Measurements from ENCODE around the gene EIF3D.
A peak's percentile ranks its signal among the peaks of the same experiment; 100 is the strongest.

EIF3D gene

GRCh38 chr22:36510966-36511881, 17.7 kb downstream of the EIF3D start:
- DNase-seq (ENCODE audit: low read depth in 1 of 2, low spot score in 1 of 2), result peak; percentile 27 to 55
- TF ChIP-seq JUND (IDR thresholded peaks at IDR 0.05; ENCODE audit: low read depth), result no peak
- in situ Hi-C loops (cut with HindIII; ENCODE audit: low pct_unique_long_range_greater_than_20kb, low sequenced_read_pairs), result no loop called here

GRCh38 chr22:36510384-36510783, 18.6 kb downstream of the EIF3D start:
- no peak for TF ChIP-seq JUND (IDR thresholded peaks at IDR 0.05; ENCODE audit: low read depth)
- in situ Hi-C loops (cut with HindIII; ENCODE audit: low pct_unique_long_range_greater_than_20kb, low sequenced_read_pairs), result no loop called here
- DNase-seq (ENCODE audit: low read depth in 1 of 2, low spot score in 1 of 2), result no peak

- in situ Hi-C loops (cut with HindIII; ENCODE audit: low pct_unique_long_range_greater_than_20kb, low sequenced_read_pairs), result no loop called here
- DNase-seq (ENCODE audit: low read depth in 1 of 2, low spot score in 1 of 2), result no peak
- TF ChIP-seq JUND (IDR thresholded peaks at IDR 0.05; ENCODE audit: low read depth), result no peak
These were observed 21.4 kb downstream of the EIF3D start for GRCh38 chr22:36507518-36508010.

- TF ChIP-seq JUND (IDR thresholded peaks at IDR 0.05; ENCODE audit: low read depth), result no peak
- DNase-seq (ENCODE audit: low read depth in 1 of 2, low spot score in 1 of 2), result peak; percentile 92 to 93
- in situ Hi-C loops (cut with HindIII; ENCODE audit: low pct_unique_long_range_greater_than_20kb, low sequenced_read_pairs), result no loop called here
These were observed 22.1 kb downstream of the EIF3D start, which contains the start of gene FOXRED2 for GRCh38 chr22:36506637-36507517. FOXRED2 (minus strand) TSS chr22:36507040; CDS start chr22:36506422, 618 bp downstream.

- TF ChIP-seq JUND (IDR thresholded peaks at IDR 0.05; ENCODE audit: low read depth), result no peak
- in situ Hi-C loops (cut with HindIII; ENCODE audit: low pct_unique_long_range_greater_than_20kb, low sequenced_read_pairs), result no loop called here
- peak; percentile 19 to 36 for DNase-seq (ENCODE audit: low read depth in 1 of 2, low spot score in 1 of 2)
These were observed 22.8 kb downstream of the EIF3D start for GRCh38 chr22:36505998-36506635.

GRCh38 chr22:36497910-36498665, 30.9 kb downstream of the EIF3D start:
- TF ChIP-seq JUND (IDR thresholded peaks at IDR 0.05; ENCODE audit: low read depth), result no peak
- in situ Hi-C loops (cut with HindIII; ENCODE audit: low pct_unique_long_range_greater_than_20kb, low sequenced_read_pairs), result no loop called here
- DNase-seq (ENCODE audit: low read depth in 1 of 2, low spot score in 1 of 2), result no peak

GRCh38 chr22:36493690-36494110, 35.3 kb downstream of the EIF3D start:
- DNase-seq (ENCODE audit: low read depth in 1 of 2, low spot score in 1 of 2), result no peak
- in situ Hi-C loops (cut with HindIII; ENCODE audit: low pct_unique_long_range_greater_than_20kb, low sequenced_read_pairs), result no loop called here
- TF ChIP-seq JUND (IDR thresholded peaks at IDR 0.05; ENCODE audit: low read depth), result no peak

GRCh38 chr22:36492109-36492508, 36.9 kb downstream of the EIF3D start:
- in situ Hi-C loops (cut with HindIII; ENCODE audit: low pct_unique_long_range_greater_than_20kb, low sequenced_read_pairs), result no loop called here

GRCh38 chr22:36491155-36491554, 37.8 kb downstream of the EIF3D start:
- in situ Hi-C loops (cut with HindIII; ENCODE audit: low pct_unique_long_range_greater_than_20kb, low sequenced_read_pairs), result no loop called here
- TF ChIP-seq JUND (IDR thresholded peaks at IDR 0.05; ENCODE audit: low read depth), result no peak
- no peak for DNase-seq (ENCODE audit: low read depth in 1 of 2, low spot score in 1 of 2)

More at GRCh38 chr22:36492109-36492508, 36.9 kb downstream of the EIF3D start:
- no peak for DNase-seq (ENCODE audit: low read depth in 1 of 2, low spot score in 1 of 2)
- TF ChIP-seq JUND (IDR thresholded peaks at IDR 0.05; ENCODE audit: low read depth), result no peak

GRCh38 chr22:36486619-36487384, 42.2 kb downstream of the EIF3D start:
- in situ Hi-C loops (cut with HindIII; ENCODE audit: low pct_unique_long_range_greater_than_20kb, low sequenced_read_pairs), result no loop called here
- TF ChIP-seq JUND (IDR thresholded peaks at IDR 0.05; ENCODE audit: low read depth), result no peak
- DNase-seq (ENCODE audit: low read depth in 1 of 2, low spot score in 1 of 2), result peak in 1 of 2 experiments; percentile 53
